T-helper 1 cell treated with Interleukin-12 subunit alpha and Interleukin-12 subunit beta and Interleukin-4 antibody, amounts not matched to agents 30 μg/mL and 1 μg/mL, for 36 hours (primary cell): ENCODE measurements around the gene DNM1L.

Source experiments
- H3K27ac Mint-ChIP-seq: one replicate; pipeline ENCODE4 v1.8.0; 2021; ENCODE audit warnings: mild to moderate bottlenecking, mixed read lengths
- H3K27me3 Mint-ChIP-seq: one replicate; pipeline ENCODE4 v1.8.0; 2021; ENCODE audit warnings: low read depth, mixed read lengths
- H3K36me3 Mint-ChIP-seq: one replicate; pipeline ENCODE4 v1.8.0; 2021; ENCODE audit warnings: low read depth, mixed read lengths
- H3K4me1 Mint-ChIP-seq: one replicate; pipeline ENCODE4 v1.8.0; 2021; ENCODE audit warnings: low read depth, mixed read lengths
- H3K4me3 Mint-ChIP-seq: one replicate; pipeline ENCODE4 v1.8.0; 2021; ENCODE audit warnings: mild to moderate bottlenecking, moderate library complexity, mixed read lengths
- H3K9me3 Mint-ChIP-seq: one replicate; pipeline ENCODE4 v1.8.0; 2021; ENCODE audit warnings: mixed read lengths

The DNM1L gene

DNA sequence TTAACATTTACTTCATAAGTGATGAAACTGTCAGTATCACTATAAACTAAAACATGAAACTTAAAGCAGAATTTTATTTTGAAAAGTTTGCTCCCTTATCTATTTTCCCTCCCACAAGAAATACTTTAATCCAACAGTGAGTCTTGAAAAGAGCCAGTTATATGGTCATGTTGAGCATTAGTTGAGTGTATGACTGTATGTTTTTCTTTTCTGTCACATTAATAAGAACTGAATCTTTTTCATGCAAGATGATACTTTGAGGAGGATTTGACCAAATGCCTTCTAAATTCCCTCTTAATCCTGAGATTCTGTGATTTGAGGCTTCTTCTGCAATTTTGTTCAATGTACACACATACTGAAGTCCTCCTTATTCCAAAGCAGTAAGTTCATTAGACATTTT lies 110.3 kb downstream of the DNM1L start:
- H3K27me3 Mint-ChIP-seq: no peaks in the 10 kb centered on the region
- H3K4me3 Mint-ChIP-seq: no peak overlapping the region
- H3K36me3 Mint-ChIP-seq: no peaks in the 10 kb centered on the region
- H3K9me3 Mint-ChIP-seq: no peaks in the 10 kb centered on the region
- no peak overlapping the region for H3K27ac Mint-ChIP-seq
- H3K4me1 Mint-ChIP-seq: no peaks in the 10 kb centered on the region

DNA sequence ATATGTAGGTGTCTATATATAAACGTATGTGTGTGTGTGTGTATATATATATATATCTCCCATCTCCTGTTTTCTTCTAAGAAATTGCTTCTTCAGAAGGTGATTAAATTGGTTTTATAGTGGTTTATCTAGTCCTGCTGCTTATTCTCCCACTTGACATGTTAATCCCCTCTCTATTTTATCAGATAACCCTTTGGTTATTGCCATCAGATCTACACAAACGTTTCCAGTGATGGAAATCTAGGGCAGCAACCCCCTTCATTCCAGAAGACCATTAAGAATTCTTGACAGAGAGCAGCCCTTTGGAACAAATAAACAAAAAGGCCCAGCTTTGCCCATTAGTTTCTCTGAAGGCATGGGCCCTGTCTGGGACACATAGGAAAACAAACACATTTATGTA lies 110.8 kb downstream of the DNM1L start:
- Mint-ChIP-seq H3K4me3 (no peak overlapping the region), H3K9me3 (no peaks in the 10 kb centered on the region), H3K27ac (no peak overlapping the region), H3K27me3 (no peaks in the 10 kb centered on the region), H3K4me1 (no peaks in the 10 kb centered on the region), H3K36me3 (no peaks in the 10 kb centered on the region)

DNA sequence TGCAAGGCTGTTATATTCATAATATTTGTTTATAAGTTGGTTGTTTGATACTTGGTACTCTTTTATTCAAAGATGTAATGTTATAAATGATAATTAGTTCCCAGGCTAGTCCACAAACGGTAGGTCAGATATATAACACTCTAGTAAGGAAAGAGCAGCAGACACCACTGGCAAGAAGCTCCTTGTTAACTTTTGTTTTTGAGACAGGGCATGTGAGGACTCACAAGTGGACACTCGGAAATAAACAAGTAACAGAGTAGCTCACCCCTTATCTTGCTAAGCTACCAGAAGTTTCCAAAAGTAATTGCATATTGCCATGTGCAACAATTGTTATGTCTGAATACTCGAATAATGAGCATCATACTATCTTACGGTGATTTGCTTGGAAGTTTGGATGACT lies 115.2 kb downstream of the DNM1L start:
- Mint-ChIP-seq H3K4me1 (no peaks in the 10 kb centered on the region), H3K9me3 (no peaks in the 10 kb centered on the region), H3K27me3 (no peaks in the 10 kb centered on the region), H3K27ac (no peak overlapping the region), H3K36me3 (no peaks in the 10 kb centered on the region), H3K4me3 (no peak overlapping the region)
